GM18505 (cell line): ENCODE data around the gene SPTBN4.
"Not testable (repeated sequence)": the region's sequence is repeated elsewhere in the genome, so short reads cannot be mapped to it uniquely, and the experiment has no call there.

ENCODE experiments used
- ATAC-seq: cut with Tn5 transposase; IDR thresholded peaks from one replicate; pipeline ENCODE4 v1.9.1; 2021; ENCODE audit not compliant: unreplicated experiment
- POLR2A ChIP-seq: IDR thresholded peaks from 4 replicates; pipeline ENCODE4 v1.6.1; 2011; ENCODE audit warnings: borderline replicate concordance; ENCODE audit not compliant: insufficient read depth, insufficient read length; ENCODE audit errors: extremely low read depth

Gene SPTBN4

GRCh38 chr19:40497214-40497613 lies 30.4 kb downstream of the SPTBN4 start:
- no peak for ATAC-seq
- TF ChIP-seq POLR2A: no peak

- TF ChIP-seq POLR2A: no peak
- no peak for ATAC-seq
Measured at GRCh38 chr19:40499320-40499719, 32.5 kb downstream of the SPTBN4 start.

- not testable (repeated sequence) for ATAC-seq
Measured at GRCh38 chr19:40500678-40501530, 34.1 kb downstream of the SPTBN4 start.

GRCh38 chr19:40501599-40501998 lies 34.8 kb downstream of the SPTBN4 start:
- no peak for ATAC-seq
- no peak for TF ChIP-seq POLR2A

GRCh38 chr19:40502081-40502480 lies 35.3 kb downstream of the SPTBN4 start:
- ATAC-seq: no peak
- TF ChIP-seq POLR2A: no peak

GRCh38 chr19:40502647-40503319 lies 36.0 kb downstream of the SPTBN4 start:
- no peak for TF ChIP-seq POLR2A
- no peak for ATAC-seq

- no peak for TF ChIP-seq POLR2A
- ATAC-seq: no peak
Measured at GRCh38 chr19:40503320-40503695, 36.5 kb downstream of the SPTBN4 start.

GRCh38 chr19:40506099-40506498 lies 39.3 kb downstream of the SPTBN4 start:
- no peak for ATAC-seq
- TF ChIP-seq POLR2A: no peak

GRCh38 chr19:40507892-40508291 lies 41.1 kb downstream of the SPTBN4 start:
- no peak for TF ChIP-seq POLR2A
- no peak for ATAC-seq

GRCh38 chr19:40508739-40509260 lies 42.0 kb downstream of the SPTBN4 start:
- ATAC-seq: no peak
- TF ChIP-seq POLR2A: no peak

GRCh38 chr19:40510526-40511115 lies 43.8 kb downstream of the SPTBN4 start:
- no peak for TF ChIP-seq POLR2A

GRCh38 chr19:40511487-40511886 lies 44.7 kb downstream of the SPTBN4 start:
- no peak for ATAC-seq
- TF ChIP-seq POLR2A: no peak

More at GRCh38 chr19:40510526-40511115, 43.8 kb downstream of the SPTBN4 start:
- ATAC-seq: no peak

GRCh38 chr19:40512110-40512472 lies 45.3 kb downstream of the SPTBN4 start:
- ATAC-seq: no peak
- no peak for TF ChIP-seq POLR2A
